Spleen (tissue), 7 donors: Measurements from ENCODE around the gene WAC.

Source experiments
- CTCF ChIP-seq, 11 experiments: fragments of 200-600 bp in 7 of 11; fragments of 450-650 bp in 4 of 11; sonication (generic) in 4 of 11; IDR thresholded peaks in 8 of 11; conservative IDR thresholded peaks in 3 of 11; 1 replicate in 7 of 11; 2 replicates in 4 of 11; pipeline versions ENCODE4 v1.4.0 to v1.8.0; 2016 to 2021; ENCODE audit warnings: antibody characterized with exemption in 11 of 11, inconsistent platforms in 4 of 11, mild to moderate bottlenecking in 1 of 11
- POLR2A ChIP-seq, 3 donors: fragments of 450-650 bp; IDR thresholded peaks; one replicate each; pipeline ENCODE4 v1.5.1; 2017; ENCODE audit warnings: antibody characterized with exemption in 3 of 3, mild to moderate bottlenecking in 1 of 3
- POLR2AphosphoS5 ChIP-seq, 3 donors: sonication (generic); formaldehyde crosslinking; IDR thresholded peaks; one replicate each; pipeline ENCODE4 v1.5.1; 2017; ENCODE audit warnings: antibody characterized with exemption in 3 of 3
- donor health status: DM: no; HTN: no; CAD: no; lungs with moderate emphysema.
- donor health status: DM: no; HTN: no; CAD: no.
- donor health status: DM: no; HTN: no; CAD: no.

- no peak for TF ChIP-seq CTCF (IDR thresholded peaks at IDR 0.05 in 8 of 11, conservative IDR thresholded peaks at IDR 0.05 in 3 of 11)
- no peak for TF ChIP-seq POLR2AphosphoS5 (IDR thresholded peaks at IDR 0.05)
- no peak for TF ChIP-seq POLR2A (IDR thresholded peaks at IDR 0.05)
Observed at GRCh38 chr10:28535846-28536245, 2.9 kb downstream of the WAC start.
